HG03139 (cell line): ENCODE results near the gene CDHR1.
A peak's percentile ranks its signal among the peaks of the same experiment; 100 is the strongest.
"Not testable (repeated sequence)": the region's sequence is repeated elsewhere in the genome, so short reads cannot be mapped to it uniquely, and the experiment has no call there.

Source experiments
- ATAC-seq: cut with Tn5 transposase; IDR thresholded peaks from one replicate; pipeline ENCODE4 v1.9.1; 2021; ENCODE audit not compliant: unreplicated experiment

The CDHR1 gene

GRCh38 chr10:84194424-84195043 is at the start of gene CDHR1:
Gene CDHR1, plus strand, starts transcription at chr10:84194537. Its CDS starts 224 bp downstream, at chr10:84194761.
- peak; percentile 60 for ATAC-seq

GRCh38 chr10:84147347-84147746 is 47.0 kb upstream of the CDHR1 start:
- ATAC-seq, result no peak

- ATAC-seq, result not testable (repeated sequence)
Measured at GRCh38 chr10:84148006-84148597, 46.2 kb upstream of the CDHR1 start.

GRCh38 chr10:84149854-84150253 is 44.5 kb upstream of the CDHR1 start:
- no peak for ATAC-seq

- no peak for ATAC-seq
Measured at GRCh38 chr10:84152769-84153168, 41.6 kb upstream of the CDHR1 start.

- ATAC-seq, result no peak
Measured at GRCh38 chr10:84155521-84155920, 38.8 kb upstream of the CDHR1 start.

- ATAC-seq, result no peak
Measured at GRCh38 chr10:84156009-84156408, 38.3 kb upstream of the CDHR1 start.

- ATAC-seq, result no peak
Measured at GRCh38 chr10:84156768-84157167, 37.6 kb upstream of the CDHR1 start.

- ATAC-seq, result no peak
Measured at GRCh38 chr10:84158061-84158460, 36.3 kb upstream of the CDHR1 start.

- ATAC-seq, result no peak
Measured at GRCh38 chr10:84158550-84158949, 35.8 kb upstream of the CDHR1 start.

GRCh38 chr10:84159076-84159685 is 35.2 kb upstream of the CDHR1 start:
- ATAC-seq, result no peak

- no peak for ATAC-seq
Measured at GRCh38 chr10:84160663-84161362, 33.5 kb upstream of the CDHR1 start.

GRCh38 chr10:84163996-84164395 is 30.3 kb upstream of the CDHR1 start:
- no peak for ATAC-seq

- ATAC-seq, result no peak
Measured at GRCh38 chr10:84164442-84164841, 29.9 kb upstream of the CDHR1 start.

GRCh38 chr10:84166620-84167288 is 27.6 kb upstream of the CDHR1 start:
- peak; percentile 42 for ATAC-seq

GRCh38 chr10:84167289-84167653 is 27.1 kb upstream of the CDHR1 start:
- ATAC-seq, result peak; percentile 14

GRCh38 chr10:84168382-84168781 is 26.0 kb upstream of the CDHR1 start:
- not testable (repeated sequence) for ATAC-seq

GRCh38 chr10:84171237-84171636 is 23.1 kb upstream of the CDHR1 start:
- not testable (repeated sequence) for ATAC-seq

GRCh38 chr10:84171700-84172466 is 22.5 kb upstream of the CDHR1 start:
- ATAC-seq, result peak; percentile 27

- ATAC-seq, result peak; percentile 52
Measured at GRCh38 chr10:84172467-84173356, 21.6 kb upstream of the CDHR1 start.
